8988T (cell line): Measurements from ENCODE around the gene MRPL30.
"Not testable (repeated sequence)": the region's sequence is repeated elsewhere in the genome, so short reads cannot be mapped to it uniquely, and the experiment has no call there.

Experiments
- DNase-seq: peaks from one replicate; pipeline ENCODE4 v3.0.0; 2011

The MRPL30 gene

DNA sequence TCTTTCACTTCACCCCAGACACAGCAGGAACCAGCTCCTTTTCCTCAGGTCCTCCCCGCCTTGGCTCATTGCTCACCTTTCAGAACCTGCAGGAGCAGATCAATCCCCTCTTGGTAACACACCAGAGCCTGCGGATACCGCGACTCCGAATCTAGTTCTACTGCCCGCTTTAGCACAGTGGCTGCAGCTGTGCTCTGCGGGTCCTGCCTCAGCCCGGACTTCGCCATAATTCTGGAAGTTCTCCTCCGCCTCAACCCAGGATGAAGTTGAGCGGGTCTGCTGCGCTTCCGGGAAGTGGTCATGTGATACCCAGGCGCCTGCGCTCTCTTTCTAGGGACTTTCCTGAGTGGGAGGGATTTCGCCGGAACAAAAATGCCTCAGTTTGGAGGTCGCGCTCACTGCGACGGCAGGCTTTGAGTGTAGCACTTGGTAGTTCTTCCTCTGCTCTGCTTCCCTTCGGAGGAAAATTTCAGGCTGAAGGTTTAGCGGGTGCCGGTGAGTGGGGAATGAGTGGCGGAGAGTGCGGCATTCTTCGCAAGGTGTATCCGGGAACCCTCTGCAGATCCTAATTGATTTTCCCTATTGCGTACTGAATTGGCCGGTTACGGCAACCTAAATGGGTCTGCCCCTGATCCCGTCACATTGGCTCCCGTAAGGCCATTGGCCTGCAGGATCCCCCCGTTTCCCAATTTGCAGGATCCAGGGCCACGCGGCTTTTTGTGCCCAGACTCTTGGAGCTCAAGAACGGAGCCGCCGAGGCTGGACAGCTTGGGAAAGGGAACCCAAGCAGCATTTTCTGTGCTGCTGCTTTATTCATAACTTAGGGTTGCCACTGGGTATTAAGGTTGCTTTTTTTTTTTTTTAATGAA is at the start of gene MRPL30, which contains the start of gene MITD1:
MRPL30 (plus strand) TSS at position 430 of the 869 bp plus-strand sequence. CDS start 5,020 bp downstream, outside the sequence.
MITD1 (minus strand) TSS at position 304 of the 869 bp plus-strand sequence; CDS start at position 227, 77 bp downstream.
- DNase-seq: peak; percentile 26

DNA sequence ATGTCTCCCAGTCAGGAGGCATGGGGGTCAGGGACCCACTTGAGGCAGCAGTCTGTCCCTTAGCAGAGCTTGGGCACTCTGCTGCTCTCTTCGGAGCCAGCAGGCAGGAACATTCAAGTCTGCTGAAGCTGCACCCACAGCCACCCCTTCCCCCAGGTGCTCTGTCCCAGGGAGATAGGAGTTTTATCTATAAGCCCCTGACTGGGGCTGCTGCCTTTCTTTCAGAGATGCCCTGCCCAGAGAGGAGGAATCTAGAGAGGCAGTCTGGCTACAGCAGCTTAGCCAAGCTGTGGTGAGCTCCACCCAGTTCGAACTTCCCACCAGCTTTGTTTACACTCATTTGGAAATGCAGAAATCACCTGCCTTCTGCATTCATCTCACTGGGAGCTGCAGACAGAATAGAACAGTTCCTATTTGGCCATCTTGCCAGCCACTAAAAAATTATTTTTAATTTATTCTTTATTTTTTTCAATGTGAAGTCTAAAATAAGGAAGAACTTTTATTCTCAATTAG is 45.9 kb upstream of the MRPL30 start:
- not testable (repeated sequence) for DNase-seq

DNA sequence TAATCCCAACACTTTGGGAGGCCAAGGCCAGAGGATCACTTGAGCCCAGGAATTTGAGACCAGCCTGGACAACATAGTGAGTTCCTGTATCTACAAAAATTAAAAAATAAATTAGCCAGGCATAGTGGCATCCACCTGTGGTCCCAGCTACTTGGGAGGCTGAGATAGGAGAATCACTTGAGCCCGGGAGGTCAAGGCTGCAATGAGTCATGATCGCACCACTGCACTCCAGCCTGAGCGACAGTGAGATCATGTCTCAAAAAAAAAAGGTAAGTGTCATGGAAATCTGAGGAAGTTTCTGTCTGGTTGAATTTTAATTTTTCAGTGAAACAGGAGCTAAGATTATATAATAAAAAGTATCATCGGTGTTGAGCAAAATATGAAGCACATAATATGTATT is 42.0 kb upstream of the MRPL30 start:
- DNase-seq: no peak

DNA sequence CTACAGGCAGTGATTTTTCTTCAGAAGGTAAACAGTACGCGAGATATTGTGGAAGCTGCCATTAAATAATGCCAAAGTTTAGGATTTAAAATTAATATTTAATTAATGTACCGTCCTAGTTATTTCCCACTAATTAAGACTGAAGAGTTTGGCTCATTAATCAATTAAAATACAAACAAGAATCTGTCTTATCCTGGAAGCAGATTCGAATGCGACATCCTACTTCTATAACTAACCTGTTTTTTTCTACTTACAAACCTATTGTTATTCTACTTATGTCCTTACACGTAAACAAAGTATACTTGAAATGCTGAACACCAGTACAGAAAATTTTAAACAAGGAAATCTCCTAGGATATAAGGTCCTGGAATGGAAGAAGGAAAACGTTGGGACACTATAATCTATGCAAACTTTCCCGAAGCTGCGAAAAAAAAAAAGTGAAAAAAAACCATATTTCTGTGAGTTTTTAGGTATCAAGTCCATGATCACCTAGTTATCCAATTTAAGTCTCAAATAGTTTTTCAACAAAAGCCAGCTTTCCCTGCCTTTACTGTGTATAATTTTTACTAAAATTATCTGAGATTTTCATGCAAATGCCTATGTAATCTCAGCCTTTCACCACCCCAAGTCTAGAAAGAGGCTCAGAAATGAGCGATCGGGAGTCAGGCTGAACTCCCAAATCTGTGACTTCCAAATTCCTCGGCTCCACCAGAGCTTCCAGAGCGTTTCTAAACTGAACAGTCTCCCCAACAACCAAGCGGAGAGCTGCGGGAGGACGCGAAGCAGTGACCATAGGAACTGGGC is 40.7 kb upstream of the MRPL30 start:
- DNase-seq: no peak

DNA sequence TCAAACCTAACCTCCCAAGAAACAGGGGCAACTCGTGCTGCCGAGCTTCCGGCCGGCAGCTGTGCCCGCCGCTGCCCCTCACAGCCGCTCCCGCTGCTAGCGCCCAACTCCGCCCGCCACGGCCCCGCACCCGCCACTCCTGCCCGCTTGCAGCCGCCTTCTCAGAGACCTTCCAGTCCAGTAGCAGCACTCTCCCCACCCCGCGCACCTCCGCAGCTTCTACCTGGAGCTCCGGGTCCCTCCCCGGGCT is 40.2 kb upstream of the MRPL30 start:
- no peak for DNase-seq

DNA sequence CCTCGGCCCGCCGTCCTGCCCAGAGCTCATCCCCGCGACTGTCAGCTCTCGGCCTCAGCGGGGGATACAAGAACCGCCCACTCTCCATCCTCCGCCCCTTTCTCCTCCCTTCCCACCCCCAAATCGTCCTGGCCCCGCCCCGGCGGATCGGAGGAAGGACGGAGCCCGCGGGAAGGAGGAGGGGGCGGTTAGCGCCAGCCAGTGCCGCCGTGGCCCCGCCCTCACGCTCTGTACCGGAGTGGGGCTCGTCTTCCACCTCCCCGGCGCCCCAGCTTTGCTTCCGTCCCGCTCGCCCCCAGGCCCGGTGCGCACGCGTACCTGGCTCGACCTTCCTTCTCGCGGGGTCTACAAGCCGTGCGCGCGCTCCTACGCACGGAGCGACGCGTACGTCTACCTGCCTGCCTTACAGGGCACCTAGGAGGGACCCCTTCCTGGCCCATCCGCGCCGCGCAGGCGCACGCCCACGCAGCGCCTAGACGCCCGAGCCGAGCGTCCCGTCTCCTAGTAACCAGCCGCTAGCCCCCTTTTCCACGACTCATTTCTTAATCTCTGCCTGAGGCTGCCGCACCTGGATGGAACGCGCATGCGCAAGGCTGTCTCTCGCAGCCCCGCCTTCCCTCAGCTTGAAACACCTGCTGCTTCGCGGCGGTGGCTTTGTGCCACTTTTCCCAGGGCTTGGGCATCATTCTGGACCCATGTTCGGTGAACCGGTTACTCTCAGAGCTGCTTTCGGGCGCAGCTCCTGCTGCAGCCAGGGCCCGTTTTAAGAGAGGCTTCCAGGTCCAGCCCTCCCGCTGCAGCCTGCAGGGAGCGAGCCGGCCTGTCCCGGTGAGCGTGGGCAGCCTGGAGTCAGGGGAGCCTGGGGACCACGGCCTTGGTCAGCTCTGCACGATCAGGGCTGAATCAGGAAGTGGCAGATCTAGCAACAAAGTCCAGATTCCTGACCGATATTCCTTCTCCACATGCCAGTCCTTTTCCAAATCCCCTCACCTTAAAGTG is 39.6 kb upstream of the MRPL30 start, which contains the start of gene C2orf15:
C2orf15 (plus strand) TSS at position 598 of the 999 bp plus-strand sequence. CDS start 8,852 bp downstream, outside the sequence.
- peak; percentile 46 for DNase-seq

DNA sequence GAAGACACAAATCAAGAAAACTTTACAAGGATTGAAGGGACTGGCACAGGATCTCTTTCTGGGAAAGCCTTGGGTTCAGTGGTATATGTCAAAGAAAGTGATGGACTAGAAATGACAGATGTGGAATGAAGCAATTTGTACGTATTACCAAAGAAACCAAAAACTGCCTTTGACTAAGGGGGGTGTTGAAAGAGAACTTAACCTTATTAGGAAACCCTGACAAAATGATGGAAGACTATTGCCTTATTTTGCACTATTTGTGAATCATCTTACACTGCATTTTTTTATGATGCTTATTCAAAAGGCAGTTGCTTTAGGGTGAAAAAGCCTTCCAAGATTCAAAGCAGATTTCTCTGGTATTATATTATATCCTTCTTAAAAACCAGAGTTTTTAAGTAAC is 30.3 kb upstream of the MRPL30 start:
- no peak for DNase-seq

DNA sequence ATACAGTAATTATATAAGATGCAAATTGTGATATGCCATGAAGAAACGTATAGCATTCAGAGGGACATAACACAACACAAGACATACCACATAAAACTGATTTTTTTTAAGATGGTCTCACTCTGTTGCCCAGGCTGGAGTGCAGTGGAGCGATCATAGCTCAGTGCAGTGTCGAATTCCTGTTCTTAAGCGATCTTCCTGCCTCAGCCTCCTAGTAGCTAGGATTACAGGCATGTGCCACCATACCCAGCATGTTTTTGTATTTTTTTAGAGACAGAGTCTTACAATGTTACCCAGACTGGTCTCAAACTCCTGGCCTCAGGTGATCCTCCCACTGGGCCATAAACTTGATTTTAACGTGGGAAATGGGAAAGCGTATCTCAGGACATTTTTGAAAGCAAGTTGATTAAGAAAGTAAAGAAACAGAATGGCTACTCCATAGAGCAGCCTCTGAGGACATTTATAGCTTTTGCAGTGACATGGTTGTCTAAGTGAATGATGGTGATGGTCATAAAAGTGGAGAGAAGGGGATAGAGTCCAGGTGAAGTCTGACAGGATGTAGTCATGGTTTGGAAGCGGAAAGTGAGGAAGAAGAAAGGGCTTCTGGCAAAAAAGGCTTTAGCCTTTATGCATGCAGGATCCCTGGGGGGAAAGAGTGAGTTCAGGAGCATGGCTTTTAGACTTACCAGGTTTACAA is 28.6 kb upstream of the MRPL30 start:
- DNase-seq: no peak

DNA sequence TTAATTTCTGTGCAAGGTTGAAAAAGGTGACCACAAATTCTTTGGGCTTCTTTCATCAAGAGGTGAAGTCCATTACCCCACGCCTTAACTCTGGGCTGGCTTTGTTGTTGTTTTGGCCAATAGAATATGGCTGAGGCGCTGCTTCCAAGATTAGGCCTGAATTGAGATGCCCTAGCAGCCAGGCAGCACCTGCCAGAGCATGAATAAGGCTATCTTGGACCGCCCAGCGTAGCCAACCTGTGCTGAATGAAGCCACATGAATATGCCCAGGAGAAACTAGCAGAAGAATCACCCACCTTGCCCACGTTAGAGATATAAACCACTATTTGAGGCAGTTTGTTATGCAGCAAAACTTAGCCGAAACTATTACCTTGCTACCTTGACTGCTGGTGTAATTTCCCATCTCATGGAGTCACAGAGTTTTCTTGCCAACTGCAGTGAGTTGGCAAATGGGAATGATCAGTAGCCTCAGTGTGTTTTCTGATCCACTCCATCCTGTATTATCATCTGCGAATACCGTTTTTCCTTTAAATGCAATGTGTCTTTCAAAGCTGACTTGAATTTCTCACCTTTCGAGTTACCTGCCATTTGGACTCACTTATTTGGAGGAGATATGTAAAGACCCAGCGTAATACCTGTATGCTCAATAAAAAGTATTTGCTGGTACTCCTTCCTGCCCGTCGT is 26.9 kb upstream of the MRPL30 start:
- DNase-seq: no peak

DNA sequence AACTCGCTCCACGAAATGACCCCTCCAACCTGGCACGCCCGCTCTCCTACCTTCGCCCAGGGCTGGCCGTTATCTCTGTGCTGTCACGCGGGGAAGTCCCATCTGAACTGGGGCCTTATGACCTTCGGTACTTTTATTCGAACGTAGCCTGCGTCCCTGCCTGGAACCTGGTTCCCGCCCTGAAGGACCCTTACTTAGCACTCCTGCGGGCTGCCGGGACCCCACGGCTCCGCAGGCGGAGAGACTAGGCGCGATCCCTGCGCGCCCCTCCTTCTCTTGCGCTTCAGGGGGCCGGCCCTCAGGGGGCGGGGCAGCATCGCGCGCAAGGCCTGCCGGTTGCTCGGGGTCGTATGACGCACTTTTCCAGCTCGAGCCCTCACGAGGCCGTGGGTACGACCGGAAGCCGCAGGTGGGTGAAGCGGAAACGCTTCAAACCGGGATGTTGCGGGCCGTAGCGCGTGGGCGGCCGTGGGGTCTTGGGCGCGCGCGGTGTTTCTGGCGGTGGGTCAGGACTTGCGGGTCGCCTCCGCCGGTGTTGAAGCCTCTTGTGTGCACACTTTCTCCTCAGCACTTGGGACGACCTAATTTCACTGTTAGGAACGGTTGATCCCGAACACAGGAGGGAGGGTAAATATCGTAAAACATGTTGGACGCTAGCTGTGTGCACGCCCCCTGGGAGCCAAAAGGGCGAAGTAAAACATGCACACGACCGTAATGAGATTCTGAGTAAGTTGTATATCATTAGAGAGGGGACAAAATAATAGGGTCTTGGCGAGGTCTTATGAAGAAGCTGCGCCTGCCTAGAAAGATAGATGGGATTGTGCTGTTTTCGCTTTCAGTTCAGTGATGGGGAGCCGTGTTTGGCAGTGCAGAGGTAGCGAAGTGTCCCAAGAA is 26.1 kb upstream of the MRPL30 start, which contains the start of the genes LIPT1 and TSGA10:
LIPT1 (plus strand) TSS at position 325 of the 894 bp plus-strand sequence. CDS start 6,991 bp downstream, outside the sequence.
TSGA10 (minus strand) TSS at position 300 of the 894 bp plus-strand sequence. CDS start 45,503 bp downstream, outside the sequence.
- DNase-seq: peak; percentile 79

DNA sequence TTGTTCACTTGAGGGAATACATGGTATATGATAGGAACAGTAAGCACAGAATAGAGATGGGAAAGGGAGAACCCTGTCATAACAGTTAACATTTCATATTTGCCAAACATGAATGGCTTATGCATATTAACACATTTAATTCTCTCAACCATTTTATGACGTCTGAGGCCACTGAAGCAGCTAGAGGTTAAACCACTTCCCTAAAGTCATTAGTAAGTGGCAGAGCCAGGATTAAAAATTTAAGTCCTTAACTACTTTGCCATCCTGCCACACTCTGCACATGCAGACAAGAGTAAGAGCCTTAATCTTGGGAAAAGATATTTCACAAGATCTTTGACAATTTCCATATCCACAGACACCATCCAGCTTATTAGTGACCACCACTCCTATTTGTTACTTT is 24.1 kb upstream of the MRPL30 start:
- DNase-seq: no peak

DNA sequence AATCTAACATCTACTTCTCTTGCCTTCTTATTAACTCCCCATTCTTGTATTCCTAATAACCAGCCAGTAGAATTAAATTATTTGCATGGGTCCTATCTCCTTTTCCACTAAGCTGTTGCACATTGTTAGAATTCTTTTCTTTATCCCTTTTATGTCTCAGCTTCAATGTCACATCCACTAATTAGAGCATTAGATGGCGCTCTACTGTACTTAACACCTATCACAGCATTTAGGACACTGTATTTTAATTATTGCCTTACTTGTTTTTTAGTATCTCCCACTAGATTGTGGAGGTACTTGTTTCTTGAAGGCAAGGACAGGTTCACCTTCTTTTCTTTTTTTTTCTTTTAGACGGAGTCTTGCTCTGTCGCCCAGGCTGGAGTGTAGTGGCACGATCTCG is 22.4 kb upstream of the MRPL30 start:
- DNase-seq: no peak

DNA sequence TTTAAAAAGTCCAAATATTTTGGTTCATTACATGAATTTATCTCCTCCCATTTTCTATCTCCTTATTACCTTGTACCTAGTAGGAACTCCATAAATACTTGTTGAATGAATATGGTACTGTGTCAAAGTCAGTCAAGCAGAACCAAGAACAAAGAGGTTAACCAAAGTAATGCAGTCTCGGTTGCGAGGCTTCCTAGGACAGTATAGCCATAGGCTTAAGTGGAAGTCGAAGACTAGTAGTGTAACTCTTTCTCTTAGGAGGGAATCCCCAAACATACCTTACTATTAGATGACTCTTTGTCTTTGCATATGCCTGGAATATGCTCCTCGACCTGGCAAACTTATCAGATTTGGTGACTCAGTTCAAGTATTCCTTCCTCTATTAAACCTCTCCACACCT is 21.4 kb upstream of the MRPL30 start:
- no peak for DNase-seq

DNA sequence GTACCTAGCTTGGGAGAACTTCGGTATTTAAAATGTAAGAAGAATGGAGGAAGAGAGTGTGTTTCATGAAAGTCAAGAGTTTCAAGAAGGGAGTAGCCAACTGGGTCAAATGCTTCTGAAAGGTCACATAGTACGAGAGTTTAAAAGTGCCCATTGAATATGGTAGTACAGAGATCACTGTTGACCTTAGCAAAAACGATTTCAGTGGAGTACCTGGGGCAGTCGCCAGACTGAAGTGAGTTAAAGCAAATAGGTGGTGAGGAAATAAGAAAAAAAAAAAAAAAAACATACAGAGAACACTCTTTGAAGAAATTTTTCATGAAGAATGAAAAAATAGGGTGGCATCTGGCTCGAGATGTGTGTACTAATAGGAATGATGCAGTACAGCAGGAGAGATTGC is 14.8 kb upstream of the MRPL30 start:
- no peak for DNase-seq

DNA sequence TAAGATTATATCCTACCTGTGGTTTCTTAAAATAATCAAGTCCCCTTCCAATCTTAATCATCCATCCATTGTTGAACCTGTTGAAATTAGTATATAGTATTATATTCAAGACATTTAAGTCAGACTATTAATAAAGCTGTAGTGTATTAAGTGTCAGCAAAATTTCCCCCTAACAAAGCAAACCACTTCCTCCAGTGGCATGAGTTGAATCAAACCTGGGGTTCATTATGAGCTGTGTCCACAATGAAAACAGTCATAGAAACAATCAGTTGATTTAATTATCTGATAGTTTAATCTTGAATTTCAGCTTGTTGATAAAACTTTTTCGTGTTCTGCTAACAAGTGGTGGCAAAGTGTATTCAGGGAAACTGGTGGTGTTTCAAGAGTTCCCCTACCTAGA is 11.4 kb upstream of the MRPL30 start:
- DNase-seq: no peak

DNA sequence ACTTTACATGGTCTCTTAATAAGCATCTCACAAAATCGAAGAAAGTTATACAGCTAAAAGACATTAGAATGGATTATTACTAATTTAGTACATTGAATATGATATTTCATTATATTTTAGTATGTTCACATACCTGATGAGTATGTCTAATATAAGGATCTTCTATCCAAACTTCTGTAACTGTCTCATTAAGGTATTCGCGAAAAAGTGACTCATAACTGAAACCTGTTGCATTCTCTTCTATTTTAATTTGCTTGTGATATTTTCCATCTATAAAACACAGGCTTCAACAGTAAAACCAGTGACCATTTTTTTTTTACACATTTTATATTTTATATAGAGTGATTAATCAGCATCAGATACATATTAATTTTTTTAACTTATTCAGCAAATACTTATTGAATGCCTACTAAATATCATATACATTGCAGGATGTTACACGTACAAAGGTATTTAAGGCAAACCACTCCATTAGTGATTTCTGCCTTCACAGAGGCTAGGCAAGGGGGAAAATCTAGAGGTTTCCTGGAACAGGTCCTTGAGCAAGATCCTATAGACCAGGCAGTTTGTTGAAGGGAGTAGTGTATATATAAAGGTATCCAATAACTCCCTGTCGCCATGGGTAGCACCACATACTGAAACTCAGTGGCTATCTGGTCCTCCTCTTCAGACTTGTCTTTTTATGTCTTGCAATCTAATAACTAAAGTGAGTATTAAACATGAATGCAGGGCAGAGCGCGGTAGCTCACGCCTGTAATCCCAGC is 9.4 kb upstream of the MRPL30 start:
- DNase-seq: no peak

DNA sequence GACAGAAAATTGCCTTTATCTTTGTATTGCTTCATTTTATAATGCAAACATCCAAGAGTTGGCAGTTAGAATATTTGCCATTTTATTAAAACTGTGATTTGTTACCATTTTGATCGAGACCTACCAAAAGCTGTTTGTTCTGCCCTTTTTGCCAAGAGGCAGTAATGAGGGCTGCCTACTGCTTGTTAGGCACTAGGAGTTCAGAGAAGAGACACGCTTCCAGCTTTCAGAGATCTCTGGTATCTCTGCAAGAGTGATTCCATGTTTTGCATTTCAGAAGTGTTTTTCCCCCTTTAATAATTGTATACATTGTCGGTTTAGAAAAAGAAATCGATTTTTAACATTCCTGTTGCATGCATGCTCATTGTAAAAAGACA is 628 bp downstream of the MRPL30 start:
- no peak for DNase-seq

DNA sequence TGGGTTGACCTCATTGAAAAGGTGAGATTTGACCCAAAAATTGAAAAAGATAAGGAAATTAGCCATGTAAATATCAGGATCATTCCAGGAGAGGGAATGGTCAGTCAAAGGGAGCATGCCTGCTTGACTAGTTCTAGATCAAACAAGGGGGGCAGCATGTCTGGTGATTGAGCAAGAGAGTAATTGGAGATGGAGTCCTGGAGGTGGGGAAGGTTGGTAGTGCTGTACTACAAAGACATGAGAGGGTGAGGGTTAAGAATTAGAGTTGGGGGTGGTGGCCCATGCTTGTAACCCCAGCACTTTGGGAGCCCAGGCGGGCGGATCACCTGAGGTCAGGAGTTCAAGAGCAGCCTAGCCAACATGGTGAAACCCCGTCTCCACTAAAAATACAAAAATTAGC is 2.0 kb downstream of the MRPL30 start:
- no peak for DNase-seq

DNA sequence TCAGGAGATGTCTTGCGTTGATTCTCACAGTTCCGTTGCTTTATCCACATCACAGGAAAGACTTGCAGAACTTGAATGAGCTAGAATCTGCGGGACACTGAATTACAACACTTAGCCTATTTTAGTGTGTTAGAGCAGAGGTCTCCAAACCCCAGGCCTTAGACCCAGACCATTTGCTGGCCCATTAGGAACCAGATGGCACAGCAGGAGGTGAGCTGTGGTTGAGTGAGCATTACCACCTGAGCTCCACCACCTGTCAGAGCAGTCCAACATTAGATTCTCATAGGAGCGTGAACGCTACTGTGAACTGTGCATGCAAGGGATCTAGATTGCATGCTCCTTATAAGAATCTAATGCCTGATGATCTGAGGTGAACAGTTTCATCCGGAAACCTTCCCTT is 3.8 kb downstream of the MRPL30 start:
- DNase-seq: no peak
